Measurements from ENCODE around the gene REV3L. TPM values are rescaled to one million over a fixed set of nuclear protein-coding genes. Genes with fewer than 3 reads are reported as not detected.

The REV3L gene
- total and polyA plus RNA-seq, 2 of the 8 experiments (the other 6 are each of a cell fraction or from before 2014, with no cell fraction given) = 2.1 to 6.6 TPM

- ChIA-PET CTCF (ENCODE audit: partially characterized antibody) (interaction anchor here (0.6 kb wide), 1 partner anchor 109 kb away, joined by 3 read pairs; no protein-coding TSS in a partner anchor), POLR2A (ENCODE audit: partially characterized antibody) (no interaction called here)
- H3K14ac ChIP-seq (ENCODE audit: insufficient read length) = no peak overlapping the region
- H3K36me3 ChIP-seq (ENCODE audit: control insufficient read depth in 2 of 4, insufficient read depth in 4 of 4, low read length in 3 of 4) = no peaks in the 10 kb centered on the region
- H2AFZ ChIP-seq (ENCODE audit: low read length) = no peak overlapping the region
- peaks cover 0 to 5% (median 3%) of the 10 kb centered on the region in 4 experiments; a peak in 4 of 7 replicates for H3K27me3 ChIP-seq (replicated peaks in 1 of 4; ENCODE audit: control insufficient read depth in 3 of 4, extremely low read depth in 1 of 4, insufficient read depth in 3 of 4, low read length in 3 of 4)
- H3K18ac ChIP-seq (ENCODE audit: extremely low read depth, low read length) = no peak overlapping the region
- no peaks in the 10 kb centered on the region for H3K79me2 ChIP-seq (ENCODE audit: control insufficient read depth in 1 of 2, insufficient read depth in 2 of 2, low read length in 2 of 2)
- WGBS, 2 experiments (ENCODE audit: extremely low coverage in 1 of 2, insufficient coverage in 1 of 2, insufficient read length in 1 of 2, insufficient replicate concordance in 2 of 2, low coverage in 1 of 2, low lambda C conversion rate in 2 of 2, missing lambda C conversion rate in 1 of 2) = 76% methylated on average over 5 of the region's 5 CpGs; no CpG with 5 or more reads in 1 of the 2 experiments
- FAIRE-seq (no peak), DNase-seq (ENCODE audit: low read depth in 1 of 2, low spot score in 2 of 2) (no peak)
- no peak overlapping the region for H2BK12ac ChIP-seq (ENCODE audit: low read depth, low read length)
- no peak overlapping the region for H2BK20ac ChIP-seq (ENCODE audit: low read length)
- H4K91ac ChIP-seq (replicated peaks; ENCODE audit: insufficient read length, low read length) = no peak overlapping the region
- H3K4ac ChIP-seq (replicated peaks; ENCODE audit: insufficient read length, low read depth, low read length) = no peak overlapping the region
- H2AK5ac ChIP-seq (ENCODE audit: low read depth, low read length) = no peak overlapping the region
- H3K4me1 ChIP-seq (replicated peaks in 1 of 4; ENCODE audit: control insufficient read depth in 3 of 4, insufficient read depth in 4 of 4, low read length in 3 of 4) = peaks cover 0 to 3% (median 1%) of the 10 kb centered on the region in 4 experiments; a peak in 1 of 7 replicates
- no peak overlapping the region for H3K23ac ChIP-seq (ENCODE audit: insufficient read length)
- no peak overlapping the region for H2BK15ac ChIP-seq (ENCODE audit: low read length)
- no peak overlapping the region for H3K9ac ChIP-seq (replicated peaks in 1 of 4; ENCODE audit: extremely low read depth in 1 of 4, low read depth in 3 of 4, low read length in 3 of 4)
- peaks cover 4 to 5% of the 10 kb centered on the region in 2 experiments for H4K20me1 ChIP-seq (replicated peaks in 1 of 2; ENCODE audit: control insufficient read depth in 1 of 2, insufficient read depth in 2 of 2, low read length in 2 of 2)
- no peaks in the 10 kb centered on the region for H3K79me1 ChIP-seq (ENCODE audit: low read depth, low read length)
- H2BK120ac ChIP-seq (replicated peaks; ENCODE audit: low read depth, low read length) = no peak overlapping the region
- no peaks in the 10 kb centered on the region for H3K23me2 ChIP-seq (ENCODE audit: low read depth, low read length)
- no peak overlapping the region for H3K27ac ChIP-seq (ENCODE audit: low read depth, low read length)
- H4K5ac ChIP-seq (ENCODE audit: insufficient read length, low read depth, low read length) = no peak overlapping the region
- no peak overlapping the region for H3K56ac ChIP-seq (replicated peaks; ENCODE audit: insufficient read length, low read depth, low read length)
- no peak overlapping the region for H2BK5ac ChIP-seq (ENCODE audit: low read depth, low read length)
- H3K4me3 ChIP-seq (ENCODE audit: extremely low read depth in 1 of 4, insufficient read depth in 2 of 4, low read depth in 3 of 4, low read length in 4 of 4) = no peak overlapping the region
- no peak overlapping the region for H3K4me2 ChIP-seq (ENCODE audit: insufficient read depth in 1 of 2, low read depth in 2 of 2, low read length in 2 of 2)
- peak overlapping the region; percentile 87; the same call in 1 of the 2 replicates for H4K8ac ChIP-seq (ENCODE audit: extremely low read depth, insufficient read depth, low read length)
- no peaks in the 10 kb centered on the region for H3K9me3 ChIP-seq (ENCODE audit: insufficient read depth in 2 of 2, low read depth in 1 of 2, low read length in 1 of 2)
Measured at GRCh38 chr6:111469543-111469942, 13.5 kb downstream of the REV3L start.

Measured in H1 (cell line).